Measurements from ENCODE around the gene LTF. TPM values are rescaled to one million over a fixed set of nuclear protein-coding genes. Genes with fewer than 3 reads are reported as not detected.

The LTF gene
- total RNA-seq = 0.43 and 0.48 TPM in 2 replicates

DNA sequence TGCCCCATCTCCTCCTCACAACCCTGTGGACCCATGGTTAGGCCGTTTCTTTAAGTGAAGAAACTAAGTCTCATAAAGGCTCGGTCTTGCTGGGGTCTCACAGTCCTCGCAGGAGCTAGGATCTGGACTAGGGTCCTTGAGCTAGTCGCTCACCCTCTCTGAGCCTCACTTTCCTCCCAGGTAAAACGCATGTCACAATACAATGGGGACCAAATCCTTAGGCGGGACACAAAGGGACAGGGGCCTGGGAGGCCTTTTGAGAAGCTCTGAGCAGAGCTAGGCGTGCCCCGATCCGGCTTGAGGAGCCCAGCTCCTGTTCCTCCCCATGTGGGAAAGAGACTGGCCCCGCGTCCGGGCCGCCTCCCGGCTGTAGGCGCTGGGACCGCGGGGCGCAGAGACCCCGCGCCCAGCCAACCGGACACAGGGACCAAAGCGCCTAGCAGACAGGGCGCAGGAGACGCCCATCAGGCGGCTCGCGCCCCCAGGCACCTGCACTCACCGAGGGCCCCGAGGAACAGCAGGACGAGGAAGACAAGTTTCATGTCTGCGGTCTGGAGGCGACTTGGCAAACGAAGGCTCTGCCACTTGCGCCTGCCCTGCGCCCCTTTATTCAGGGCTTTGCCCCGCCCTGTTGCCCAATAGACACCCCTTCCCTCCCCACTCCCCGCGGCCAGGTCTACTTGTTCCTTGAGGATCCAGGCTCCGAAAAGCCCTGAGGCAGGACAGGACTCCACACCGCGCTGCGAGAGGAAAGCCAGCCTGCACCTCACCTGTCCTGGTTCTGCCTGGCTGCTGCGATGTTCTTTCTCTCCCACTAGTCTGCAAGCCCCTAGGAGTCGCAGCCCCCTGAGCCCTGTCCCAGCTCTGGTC is at the start of gene LTF:
TSS of gene LTF (minus strand) at position 580 of the 870 bp plus-strand sequence. CDS start at position 542, 38 bp downstream.

DNA sequence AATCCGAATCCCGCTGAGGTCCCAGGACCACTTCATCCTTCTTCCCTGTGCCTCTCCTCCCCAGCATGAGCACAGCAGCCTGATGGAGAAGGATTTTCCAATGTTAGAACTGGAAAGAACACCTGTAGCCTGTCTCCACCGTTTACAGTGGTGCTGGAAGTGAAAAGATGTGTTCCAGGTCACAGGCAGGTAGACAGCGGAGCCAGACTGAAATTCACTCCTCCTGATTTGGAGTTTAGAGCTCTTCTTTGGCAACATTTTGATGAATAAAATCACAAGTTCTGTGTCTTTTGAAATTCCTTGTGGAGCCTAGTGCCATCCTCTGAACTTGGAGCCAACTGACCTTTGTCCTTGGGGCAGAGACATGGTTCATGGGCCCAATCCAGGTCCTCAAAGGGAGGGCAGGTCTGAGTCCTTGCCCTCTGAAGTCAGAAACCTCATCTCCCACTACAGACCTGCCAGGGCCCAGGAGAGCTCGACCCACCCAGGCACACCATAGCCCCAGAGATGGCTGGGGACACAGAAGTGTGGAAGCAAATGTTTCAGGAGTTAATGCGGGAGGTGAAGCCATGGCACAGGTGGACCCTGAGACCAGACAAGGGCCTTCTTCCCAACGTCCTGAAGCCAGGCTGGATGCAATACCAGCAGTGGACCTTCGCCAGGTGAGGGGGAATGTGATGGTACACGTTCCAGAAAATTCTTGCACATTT is 33.0 kb upstream of the LTF start, which contains the start of gene RTP3:
TSS of gene RTP3 (plus strand) at position 421 of the 710 bp plus-strand sequence. CDS start at position 508, 87 bp downstream.

DNA sequence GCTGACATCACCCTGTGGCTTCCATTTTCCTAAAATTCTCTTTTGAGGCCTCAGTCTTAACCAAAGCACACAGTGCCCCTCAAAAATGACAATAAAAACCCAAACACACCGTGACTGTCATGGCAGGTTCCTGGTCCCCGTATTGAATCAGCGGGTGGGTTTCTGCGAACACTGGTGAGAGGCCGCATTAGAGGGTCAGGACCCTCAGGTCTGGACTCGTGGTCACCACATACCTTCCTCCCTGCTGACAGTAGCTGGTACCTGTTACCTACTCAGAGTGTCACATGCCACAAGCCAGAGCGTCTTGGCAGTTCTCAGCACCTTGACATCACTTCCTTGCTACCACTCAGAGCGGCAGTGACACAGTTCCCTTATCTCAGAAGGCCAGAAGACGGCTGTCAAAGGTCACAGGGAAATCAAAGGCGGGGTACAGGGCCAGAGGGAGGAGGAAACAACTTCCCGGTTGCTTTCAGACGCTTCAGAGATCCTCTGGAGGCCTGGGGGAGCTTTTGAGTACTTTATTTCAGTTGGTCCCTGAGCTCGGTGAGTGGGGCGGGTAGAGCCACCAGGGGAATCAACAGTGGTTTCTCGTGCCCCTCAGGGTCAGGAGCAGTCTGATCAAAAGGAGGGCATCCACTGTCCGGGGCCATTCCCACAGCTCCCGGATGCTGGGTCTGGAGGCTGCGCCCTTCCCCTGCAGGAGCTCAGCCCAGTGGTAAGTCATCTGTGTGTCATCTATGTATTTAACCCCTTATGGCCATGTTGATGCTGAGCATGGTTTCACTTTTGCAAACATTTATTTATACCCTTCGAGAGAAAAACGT is 57.7 kb downstream of the LTF start, which contains the start of the genes CCR5AS and CCRL2:
TSS of gene CCR5AS (minus strand) at position 279 of the 824 bp plus-strand sequence.
TSS of gene CCRL2 (plus strand) at position 472 of the 824 bp plus-strand sequence. CDS start 821 bp downstream, outside the sequence.

Other genes starting within 250 kb of the LTF start
- gene CCR3, start 222.4 kb downstream of the LTF start, total RNA-seq = not detected in 2 replicates
- not detected in 2 replicates for gene CCR2, start 110.8 kb downstream of the LTF start, total RNA-seq
- gene CCR5, start 94.0 kb downstream of the LTF start, total RNA-seq = not detected in 2 replicates
- gene CCRL2, start 57.6 kb downstream of the LTF start, total RNA-seq = 0.24 TPM in 1 of 2 replicates, not detected in the other
- not detected in 2 replicates for gene RTP3, start 33.1 kb upstream of the LTF start, total RNA-seq
- gene LRRC2, start 101.4 kb upstream of the LTF start, total RNA-seq = under 0.01 TPM in 1 of 2 replicates, not detected in the other
- gene FAM240A, start 147.6 kb upstream of the LTF start, total RNA-seq = not detected in 2 replicates
- gene ALS2CL, start 228.8 kb upstream of the LTF start, total RNA-seq = 64.6 and 114 TPM in 2 replicates
- gene TMIE, start 236.5 kb upstream of the LTF start, total RNA-seq = 0.24 and 0.85 TPM in 2 replicates